ENCODE data around the gene SLC22A4. TPM values are rescaled to one million over a fixed set of nuclear protein-coding genes. Genes with fewer than 3 reads are reported as not detected.

SLC22A4 gene
- total RNA-seq, 1 donor from 2014 or later = 5.4 TPM

DNA sequence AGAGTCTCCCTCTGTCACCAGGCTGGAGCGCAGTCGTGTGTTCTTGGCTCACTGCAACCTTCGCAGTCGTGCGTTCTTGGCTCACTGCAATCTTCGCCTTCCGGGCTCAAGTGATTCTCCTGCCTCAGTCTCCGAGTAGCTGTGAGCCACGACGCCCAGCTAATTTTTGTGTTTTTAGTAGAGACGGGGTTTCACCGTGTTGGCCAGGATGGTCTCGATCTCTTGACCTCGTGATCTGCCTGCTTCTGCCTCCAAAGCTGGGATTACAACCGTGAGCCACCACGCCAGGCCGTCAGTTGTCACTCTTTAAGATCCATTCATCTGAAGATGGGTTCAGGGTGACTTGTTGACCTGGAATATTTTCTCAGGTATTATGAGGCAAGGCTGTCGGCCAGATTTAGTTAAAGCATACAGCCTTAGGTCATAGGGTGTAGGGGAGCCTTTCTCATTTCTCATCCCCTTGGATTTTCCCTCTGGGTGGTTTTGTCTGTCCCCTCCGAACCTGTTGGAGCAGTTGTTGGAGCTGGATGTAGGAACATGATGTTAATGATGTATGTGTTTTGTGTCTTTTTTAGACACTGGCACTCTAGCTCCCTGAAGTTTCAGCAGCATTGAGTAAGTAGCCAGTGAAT, 76.9 kb downstream of the SLC22A4 start:
- no peak for DNase-seq (ENCODE audit: low spot score)

DNA sequence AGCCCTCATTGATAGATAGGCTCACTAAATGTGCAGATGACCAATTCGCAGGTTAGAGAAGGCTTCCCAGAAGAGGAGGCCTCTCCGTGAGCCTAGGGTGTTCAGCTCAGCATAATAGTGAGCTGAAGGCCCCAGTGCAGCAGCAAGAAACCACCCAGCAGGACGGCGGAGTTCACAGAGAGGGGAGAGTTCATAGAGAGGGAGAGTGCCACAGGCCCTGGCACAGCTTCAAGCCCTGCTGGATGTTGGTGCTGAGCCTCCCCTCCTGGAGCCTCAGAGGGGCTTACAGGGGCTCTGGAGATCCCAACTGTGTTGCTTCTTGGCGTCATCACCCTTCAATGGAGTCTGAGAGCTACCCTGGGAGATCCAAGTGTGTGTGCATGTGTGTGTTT, 77.4 kb downstream of the SLC22A4 start:
- peak; percentile 84 for DNase-seq (ENCODE audit: low spot score)

DNA sequence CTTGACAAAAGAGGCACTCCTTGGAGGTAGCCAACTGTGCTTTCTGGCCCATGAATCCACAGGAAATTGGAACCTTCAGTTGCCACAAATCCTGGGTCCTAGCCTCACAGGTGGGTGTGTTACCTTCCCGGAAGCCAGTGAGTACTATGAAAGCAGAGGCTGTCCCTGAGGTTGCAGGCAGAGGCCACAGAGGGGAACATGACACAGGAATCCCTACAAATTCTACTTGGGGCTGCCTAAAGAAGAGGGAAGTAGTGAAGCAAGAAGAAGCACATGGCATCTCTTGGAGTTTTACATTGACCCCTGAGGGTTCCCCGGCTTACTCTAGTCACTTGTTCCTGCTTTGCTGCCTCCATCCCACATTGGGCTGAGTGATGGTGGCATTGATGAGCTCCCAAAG, 77.9 kb downstream of the SLC22A4 start:
- no peak for DNase-seq (ENCODE audit: low spot score)

DNA sequence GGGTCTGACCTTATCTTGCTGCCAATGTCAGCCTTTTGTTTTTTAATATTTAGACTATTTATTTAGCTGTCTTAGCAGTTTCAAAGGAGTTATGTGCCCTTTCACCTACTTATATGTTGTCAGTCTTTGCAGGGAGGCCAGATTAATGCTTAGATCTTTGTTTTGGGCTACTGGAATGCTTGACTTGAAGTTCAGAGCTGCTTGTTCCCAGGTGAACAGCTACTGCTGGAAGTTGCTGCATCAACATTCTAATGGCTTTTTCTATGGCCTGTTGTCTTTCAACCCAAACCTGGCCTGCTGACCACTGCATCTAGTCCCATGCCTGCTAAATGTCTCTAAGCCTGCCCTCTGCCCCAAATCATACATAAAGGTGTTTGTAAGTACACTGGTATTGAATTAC, 78.3 kb downstream of the SLC22A4 start:
- no peak for DNase-seq (ENCODE audit: low spot score)

DNA sequence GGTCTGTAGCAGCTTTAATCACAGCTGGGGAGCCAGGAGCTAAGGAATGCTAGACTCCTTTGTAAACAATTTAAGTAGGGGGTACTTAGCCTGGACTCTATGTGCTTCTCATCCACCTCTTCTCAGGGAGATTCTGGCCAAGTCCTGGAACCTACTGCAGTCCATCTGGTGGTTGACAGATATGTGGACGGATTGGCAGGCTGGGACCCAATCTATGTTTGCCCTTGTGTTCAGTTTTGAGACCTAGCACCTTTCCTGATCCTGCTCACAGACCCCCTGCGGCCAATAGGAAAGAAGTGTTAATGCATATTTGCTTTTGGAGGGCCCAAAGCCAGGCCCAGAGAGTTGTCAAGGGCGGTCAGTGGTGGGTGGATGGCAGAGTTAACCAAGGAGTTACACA, 81.8 kb downstream of the SLC22A4 start:
- no peak for DNase-seq (ENCODE audit: low spot score)

DNA sequence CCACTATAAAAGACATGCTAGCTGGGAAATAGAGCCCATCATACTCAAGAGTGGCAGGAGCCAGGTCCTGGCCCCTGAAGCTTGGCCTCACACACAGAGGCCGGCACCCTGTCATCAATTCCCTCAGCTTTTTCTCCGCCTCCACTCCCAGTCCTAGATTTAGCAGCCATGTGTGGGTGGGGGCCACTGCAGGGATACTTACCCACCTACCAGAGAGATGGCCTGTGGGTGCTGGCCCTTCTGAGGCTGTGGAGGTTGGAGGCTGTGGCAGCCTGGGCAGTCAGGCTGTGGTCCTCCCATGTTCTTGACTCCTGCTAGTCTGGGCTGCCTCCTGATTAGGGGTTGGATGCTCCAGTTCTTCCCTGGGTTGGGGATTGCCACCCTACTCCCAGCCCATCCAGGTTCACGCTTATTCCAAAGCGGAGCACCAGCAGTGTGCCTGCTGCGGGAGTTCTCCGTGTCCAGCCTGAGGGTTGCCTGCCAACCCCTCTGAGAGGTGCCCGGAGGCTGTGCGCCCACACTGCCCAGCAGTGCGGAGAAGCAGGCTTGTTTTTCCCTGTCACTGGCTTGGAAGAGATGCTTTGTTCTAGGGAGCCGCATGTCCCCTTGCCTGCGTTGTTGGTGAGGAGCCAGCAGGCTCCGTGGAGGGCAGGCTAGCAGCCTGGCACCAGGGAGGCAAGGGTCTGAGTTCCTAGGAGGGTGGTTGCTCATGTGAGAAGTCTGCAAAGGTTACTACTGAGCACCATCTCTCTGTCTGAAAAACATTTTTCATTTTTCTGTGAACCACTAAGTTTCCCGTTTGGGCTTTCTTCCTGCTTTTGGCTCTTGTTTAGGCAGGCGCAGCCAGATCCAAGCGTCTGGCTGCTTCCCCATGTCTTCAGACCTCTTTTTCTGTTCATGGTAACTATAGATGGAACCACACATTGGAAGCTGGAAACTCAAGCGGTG, 82.8 kb downstream of the SLC22A4 start:
- DNase-seq (ENCODE audit: low spot score) = no peak

DNA sequence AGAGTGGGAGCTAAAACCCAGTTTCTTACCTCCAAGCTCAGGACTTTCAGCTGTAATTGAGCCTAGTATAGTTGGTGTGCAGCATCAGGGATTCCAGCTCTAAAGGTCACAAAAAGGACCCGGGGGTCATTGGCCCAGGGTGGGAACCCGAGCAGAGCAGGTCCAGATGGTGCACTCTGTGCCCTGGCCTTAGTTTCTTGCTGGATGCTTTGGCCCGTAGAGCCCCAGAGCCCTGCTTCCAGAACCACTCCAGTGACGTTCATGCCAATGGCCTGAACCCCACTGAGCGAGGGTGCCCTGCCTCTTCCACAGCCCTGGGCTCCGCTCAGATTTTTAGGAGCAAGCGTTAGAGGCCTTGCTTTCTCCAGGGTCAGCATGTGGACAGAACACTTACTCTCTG, 83.5 kb downstream of the SLC22A4 start:
- no peak for DNase-seq (ENCODE audit: low spot score)

DNA sequence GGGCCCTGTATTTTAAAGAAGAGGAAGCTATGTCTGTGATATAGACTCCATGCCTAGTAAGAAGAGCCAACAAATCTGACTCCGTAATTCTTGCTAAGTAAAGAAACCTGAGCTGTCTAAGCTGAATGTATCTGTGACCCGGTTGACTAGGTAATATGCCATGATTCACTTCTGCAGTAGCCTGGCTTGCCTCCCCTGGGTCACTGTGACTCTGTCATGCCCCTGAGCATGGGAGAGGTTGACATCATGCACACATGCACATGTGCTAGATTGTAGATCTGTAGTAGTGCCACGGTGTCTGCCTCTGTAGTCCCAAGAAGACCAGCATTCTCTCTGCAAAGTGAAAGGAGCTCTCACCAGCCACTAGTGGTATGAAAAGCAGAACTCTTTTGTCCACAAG, 84.4 kb downstream of the SLC22A4 start:
- no peak for DNase-seq (ENCODE audit: low spot score)

DNA sequence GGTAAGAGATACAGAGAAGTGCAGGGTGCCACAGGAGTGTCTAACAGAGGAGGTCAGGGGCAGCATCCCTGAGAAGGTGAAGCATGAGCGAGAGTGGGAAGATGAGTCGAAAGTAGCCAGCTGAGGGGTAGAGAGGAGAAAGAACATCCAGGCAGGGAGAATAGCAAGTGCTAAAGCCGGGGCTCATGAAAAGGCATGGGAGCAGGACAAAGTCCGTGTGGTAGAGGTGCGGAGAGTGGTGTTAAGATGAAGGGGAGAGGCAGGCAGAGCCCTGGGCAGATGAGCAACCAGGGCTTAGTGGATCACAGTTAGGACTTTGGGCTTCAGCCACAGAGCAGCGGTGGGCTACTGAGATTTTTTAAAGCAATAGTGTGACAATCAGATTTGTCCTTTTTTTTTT, 85.9 kb downstream of the SLC22A4 start:
- no peak for DNase-seq (ENCODE audit: low spot score)

DNA sequence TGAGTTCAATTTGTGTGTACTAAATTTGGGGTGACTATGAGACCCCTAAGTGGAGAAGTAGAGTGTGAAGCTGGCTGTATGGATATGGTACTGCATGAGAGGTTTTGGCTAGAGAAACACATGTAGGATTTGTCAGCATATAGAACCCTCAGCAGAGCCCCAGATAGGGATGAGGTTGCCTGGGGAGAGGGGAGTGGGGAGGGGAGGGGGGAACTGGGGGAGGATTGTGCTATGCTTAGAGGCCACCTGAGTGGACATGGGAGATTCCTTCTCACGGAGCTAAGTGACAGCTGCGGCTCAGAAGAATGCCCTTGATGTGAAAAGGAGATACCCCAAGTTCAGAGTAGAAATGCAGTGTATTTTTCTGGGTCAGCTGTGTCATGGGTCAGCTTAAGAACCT, 86.5 kb downstream of the SLC22A4 start:
- DNase-seq (ENCODE audit: low spot score) = no peak

DNA sequence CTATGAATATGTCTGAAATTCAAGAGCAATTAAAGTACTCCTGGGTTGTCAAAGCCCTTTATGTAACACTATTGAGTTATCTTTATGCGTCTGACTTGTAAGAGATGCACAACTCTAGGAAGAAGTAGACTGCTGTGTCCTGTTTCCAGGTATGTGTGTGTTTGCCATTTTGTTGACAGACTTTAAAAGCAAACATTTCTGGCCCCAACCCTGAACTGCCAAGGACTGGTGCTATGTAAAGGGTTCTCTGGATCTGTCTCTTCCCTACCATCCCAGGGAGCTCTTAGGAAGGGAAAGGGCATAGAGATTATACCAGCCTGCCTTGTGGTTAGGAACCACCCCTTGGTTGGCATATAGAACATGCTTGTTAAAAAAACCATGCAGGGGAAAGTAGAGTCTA, 87.4 kb downstream of the SLC22A4 start:
- DNase-seq (ENCODE audit: low spot score) = no peak

DNA sequence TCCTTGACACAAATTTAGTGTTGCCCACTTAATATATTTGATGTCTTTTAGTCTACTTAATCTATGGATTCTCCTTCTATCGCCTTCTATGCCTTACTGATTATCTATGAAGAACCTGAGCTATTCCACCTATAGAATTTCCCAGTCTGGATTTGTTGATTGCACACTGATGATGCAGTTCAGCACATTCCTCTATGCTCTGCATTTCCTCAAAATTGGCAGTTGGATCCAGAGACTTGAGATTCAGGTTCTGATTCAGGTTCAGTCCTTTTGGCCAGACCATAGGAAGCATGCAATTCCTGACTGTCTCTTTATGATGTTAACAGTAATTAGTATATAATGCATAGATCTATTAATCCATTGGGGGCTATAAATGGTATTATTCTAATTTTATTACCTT, 89.1 kb downstream of the SLC22A4 start:
- DNase-seq (ENCODE audit: low spot score) = no peak

DNA sequence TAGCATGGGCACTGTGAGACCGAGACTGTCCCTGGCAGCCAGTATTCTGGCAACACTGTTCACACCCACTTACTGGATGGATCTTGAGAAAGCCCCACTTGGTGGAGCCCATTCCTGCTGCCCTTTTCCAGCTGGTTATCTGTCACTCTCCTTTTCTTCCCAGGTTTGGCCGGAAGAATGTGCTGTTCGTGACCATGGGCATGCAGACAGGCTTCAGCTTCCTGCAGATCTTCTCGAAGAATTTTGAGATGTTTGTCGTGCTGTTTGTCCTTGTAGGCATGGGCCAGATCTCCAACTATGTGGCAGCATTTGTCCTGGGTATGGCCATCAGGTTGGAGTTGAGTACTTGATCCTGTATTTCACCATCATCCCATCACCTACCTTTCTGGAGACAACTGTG, 89.8 kb downstream of the SLC22A4 start:
- DNase-seq (ENCODE audit: low spot score) = no peak

DNA sequence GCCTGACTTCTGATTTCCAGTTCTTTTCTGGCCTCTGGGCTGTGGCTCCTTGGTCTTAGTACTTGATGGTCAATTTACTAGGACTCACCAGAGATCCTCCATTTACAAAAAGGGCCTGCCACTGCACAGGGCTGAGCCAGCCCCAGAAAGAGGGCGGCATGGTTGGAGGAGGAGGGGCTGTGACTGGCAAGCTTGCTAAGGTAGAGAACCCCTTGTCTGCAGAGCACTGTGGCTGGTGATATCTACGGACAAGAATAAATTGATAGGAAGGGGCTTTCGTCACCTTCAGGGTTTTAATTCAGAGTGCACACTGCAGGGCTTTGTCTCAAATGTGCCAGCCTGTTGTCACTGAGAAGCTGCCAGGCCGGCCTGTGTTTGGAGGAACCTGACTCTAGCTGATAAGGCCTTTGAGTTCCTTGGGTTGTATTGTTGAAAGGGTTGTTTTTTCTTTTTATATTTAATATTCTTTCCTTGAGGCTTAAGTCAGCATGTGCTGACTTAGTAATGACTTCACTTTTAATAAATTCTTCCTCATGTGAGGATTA, 90.4 kb downstream of the SLC22A4 start:
- no peak for DNase-seq (ENCODE audit: low spot score)

DNA sequence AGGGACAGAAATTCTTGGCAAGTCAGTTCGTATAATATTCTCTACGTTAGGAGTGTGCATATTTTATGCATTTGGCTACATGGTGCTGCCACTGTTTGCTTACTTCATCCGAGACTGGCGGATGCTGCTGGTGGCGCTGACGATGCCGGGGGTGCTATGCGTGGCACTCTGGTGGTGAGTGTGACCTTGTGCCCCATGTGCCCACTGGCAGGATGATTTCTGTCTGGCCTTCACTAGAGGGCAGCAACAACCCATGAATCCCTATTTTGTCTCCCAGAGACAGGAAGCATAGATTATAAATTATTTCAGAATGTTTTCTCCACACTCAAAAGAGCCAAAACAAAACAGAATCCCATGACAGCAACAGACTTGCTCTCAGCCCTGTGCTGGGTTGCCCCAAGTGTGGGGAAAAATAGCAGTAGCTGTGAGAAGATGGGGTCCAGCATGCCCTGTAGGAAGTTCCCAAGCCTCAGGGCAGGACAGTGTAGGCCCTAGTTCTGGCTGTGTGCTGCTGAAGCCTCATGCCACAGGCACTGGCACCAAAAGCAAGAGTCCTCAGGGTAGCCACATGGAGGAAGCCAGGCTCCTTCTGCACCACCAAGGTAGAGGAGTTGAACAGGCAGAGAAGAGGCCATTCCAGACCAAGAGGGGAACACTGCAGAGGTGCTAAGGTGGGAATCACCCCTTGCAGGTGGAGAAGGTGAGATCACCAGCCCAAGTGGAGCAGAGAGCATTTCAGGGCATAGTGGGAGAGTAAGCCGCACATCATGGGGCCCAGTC, 91.3 kb downstream of the SLC22A4 start:
- DNase-seq (ENCODE audit: low spot score) = no peak

DNA sequence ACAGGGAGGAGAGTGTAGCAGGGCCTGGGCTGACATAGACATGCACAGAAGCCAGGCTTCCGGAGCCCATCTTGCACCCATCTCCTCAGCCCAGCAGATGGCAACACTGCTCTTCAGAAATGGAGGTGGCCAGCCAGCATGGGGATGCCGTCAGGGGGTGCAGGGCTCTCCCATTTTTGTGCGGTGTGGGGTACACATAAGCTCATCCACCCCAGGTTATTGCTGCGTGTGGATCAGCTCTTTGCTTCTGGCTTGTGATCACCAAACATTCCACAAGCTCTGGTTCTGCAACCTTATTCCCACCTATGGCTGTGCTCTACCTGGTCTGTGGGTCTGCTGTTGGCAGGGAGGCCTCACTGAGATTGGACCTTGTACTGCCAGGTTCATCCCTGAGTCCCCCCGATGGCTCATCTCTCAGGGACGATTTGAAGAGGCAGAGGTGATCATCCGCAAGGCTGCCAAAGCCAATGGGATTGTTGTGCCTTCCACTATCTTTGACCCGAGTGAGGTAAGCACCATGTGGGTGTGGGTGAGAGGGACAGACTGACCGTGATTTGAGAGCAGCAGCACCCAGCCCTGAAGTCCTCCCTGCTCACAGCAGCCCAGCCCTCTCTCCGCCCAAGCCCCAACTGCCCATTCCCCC, 92.6 kb downstream of the SLC22A4 start:
- no peak for DNase-seq (ENCODE audit: low spot score)

DNA sequence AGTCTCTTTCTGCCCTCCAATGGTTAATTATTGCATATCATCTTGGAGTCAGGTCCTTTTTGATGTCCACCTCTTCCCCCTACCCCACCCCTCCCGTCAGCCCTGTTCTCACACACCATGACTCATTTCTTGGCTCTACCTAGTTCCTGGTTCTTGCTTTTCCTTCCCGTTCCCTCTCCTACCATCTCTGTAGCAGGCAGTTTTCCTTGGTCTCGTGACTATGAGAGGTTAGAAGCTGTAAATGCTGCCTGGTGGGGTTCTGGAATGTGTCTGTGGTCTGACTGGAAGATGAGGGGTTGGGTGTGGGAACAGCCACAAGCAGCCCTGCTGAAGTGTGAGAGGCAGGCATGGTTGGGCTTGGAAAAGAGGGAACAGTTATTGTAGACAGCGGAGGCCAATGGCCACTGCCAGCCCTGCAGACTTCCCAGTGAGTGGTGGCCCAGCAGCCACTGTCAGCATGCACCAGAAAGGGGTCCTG, 93.5 kb downstream of the SLC22A4 start:
- no peak for DNase-seq (ENCODE audit: low spot score)

DNA sequence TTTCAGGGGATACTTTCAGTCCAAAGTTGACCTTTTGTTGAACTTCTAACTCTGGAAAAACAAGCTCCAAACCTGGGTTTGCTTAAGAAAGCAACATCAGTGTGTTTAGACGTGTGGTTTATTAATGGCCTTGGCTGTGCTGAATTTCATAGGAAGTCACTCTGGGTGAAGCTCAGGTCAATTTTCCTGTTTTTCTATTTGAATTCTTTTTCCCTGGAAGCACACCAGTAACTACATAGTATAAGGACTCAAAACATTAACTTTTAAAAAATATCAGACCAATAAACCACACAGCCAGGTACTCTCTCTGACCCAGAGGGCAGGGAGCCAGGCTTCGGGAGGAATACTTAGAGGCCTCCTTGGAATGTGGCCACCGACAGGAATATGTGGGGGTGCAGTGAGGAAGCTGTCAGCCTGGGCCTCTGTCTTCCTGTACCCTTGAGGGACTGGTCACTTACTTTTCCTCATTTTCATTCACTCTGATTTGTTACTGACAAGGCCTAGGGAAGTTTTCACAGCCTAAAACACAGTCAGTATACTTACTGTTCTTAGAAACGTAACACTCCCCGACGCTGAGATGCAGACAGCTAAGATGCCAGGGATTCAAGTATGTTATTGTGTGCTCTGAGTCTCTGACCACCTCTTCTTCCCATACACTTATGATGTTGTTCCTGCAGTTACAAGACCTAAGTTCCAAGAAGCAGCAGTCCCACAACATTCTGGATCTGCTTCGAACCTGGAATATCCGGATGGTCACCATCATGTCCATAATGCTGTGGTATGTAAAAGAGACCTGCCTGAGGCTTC, 94.3 kb downstream of the SLC22A4 start:
- DNase-seq (ENCODE audit: low spot score) = no peak

DNA sequence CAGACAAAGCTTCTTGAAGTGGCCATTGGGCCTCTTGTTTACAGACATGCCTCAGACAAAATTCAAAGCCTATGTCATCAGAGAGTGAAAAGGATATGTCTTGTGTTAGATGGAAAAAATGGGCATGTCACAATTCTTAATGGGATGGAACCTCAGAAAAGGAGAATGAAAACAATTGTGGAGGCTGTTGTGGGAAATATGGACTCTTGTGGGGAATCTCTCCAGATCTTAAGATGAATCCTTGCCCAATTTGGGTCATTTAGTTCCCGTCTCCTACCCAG, 94.8 kb downstream of the SLC22A4 start:
- no peak for DNase-seq (ENCODE audit: low spot score)

DNA sequence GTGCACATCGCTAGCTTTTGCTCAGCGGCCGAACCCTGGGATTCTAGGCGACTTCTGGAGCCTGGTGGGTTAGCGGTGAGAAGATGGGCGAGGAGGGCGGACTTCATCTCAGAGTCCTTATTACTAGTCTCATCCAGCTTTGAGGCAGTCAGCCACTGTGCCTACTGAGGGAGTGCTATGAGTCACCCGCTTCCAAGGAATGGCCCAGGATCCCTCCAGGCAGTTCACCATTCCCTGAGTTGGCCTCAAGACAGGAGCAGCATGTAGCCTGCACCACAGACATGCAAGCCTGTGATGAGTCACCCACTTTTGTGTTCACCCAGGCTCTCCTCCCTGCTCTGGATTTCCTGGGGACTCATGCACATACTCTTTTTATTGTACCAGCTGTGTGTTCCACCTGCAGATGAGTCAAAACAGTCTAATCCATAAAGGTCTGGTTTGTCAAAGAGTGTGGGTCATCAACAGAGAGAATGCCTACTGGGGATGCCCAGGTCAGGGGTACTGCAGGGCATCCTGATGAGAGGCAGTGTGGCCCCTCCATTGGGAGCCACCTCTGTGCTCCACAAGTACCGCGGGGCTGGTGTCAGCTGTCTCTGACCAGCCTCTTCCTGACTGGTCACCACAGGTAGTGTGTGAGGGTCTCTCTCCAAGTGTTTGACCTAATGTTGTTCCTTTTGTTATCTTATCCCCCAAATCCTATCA, 95.5 kb downstream of the SLC22A4 start:
- DNase-seq (ENCODE audit: low spot score) = no peak

All from mesenteric fat pad (tissue), 1 donor.